HL-60 (cell line): ENCODE results near the gene SYNRG.

Source experiments
- DNase-seq, 2 experiments: peaks; one replicate each; pipeline ENCODE4 v3.0.0-alpha.2; 2010 to 2020; ENCODE audit warnings: low read depth in 1 of 2, low spot score in 1 of 2
- H3K27ac ChIP-seq: fragments of 250-450 bp; sonication (Bioruptor Pico); replicated peaks from 2 replicates; pipeline ENCODE4 v1.5.1; 2020; ENCODE audit warnings: mild to moderate bottlenecking, moderate library complexity
- H3K27me3 ChIP-seq: fragments of 250-450 bp; sonication (Bioruptor Pico); 2 replicates; pipeline ENCODE4 v1.5.1; 2021; ENCODE audit warnings: mild to moderate bottlenecking, moderate library complexity; ENCODE audit not compliant: insufficient read depth, poor library complexity, severe bottlenecking
- H3K4me3 ChIP-seq: replicated peaks from 2 replicates; pipeline ENCODE4 v1.5.1; 2011; ENCODE audit warnings: mild to moderate bottlenecking, control low read depth, low read length; ENCODE audit not compliant: insufficient read depth
- CTCF ChIP-seq: IDR thresholded peaks from one replicate; pipeline ENCODE4 v1.5.1; 2011; ENCODE audit warnings: low read length, control low read depth, inconsistent platforms; ENCODE audit not compliant: insufficient read depth
- GABPA ChIP-seq: IDR thresholded peaks from 2 replicates; pipeline ENCODE4 v1.6.1; 2012; ENCODE audit warnings: low read depth
- POLR2AphosphoS5 ChIP-seq: IDR thresholded peaks from 2 replicates; pipeline ENCODE4 v1.6.1; 2012; ENCODE audit warnings: low read depth
- REST ChIP-seq: IDR thresholded peaks from 2 replicates; pipeline ENCODE4 v1.6.1; 2012; ENCODE audit warnings: low read depth; ENCODE audit not compliant: insufficient replicate concordance
- SPI1 ChIP-seq: IDR thresholded peaks from 2 replicates; pipeline ENCODE4 v1.6.1; 2012; ENCODE audit warnings: low read depth, mild to moderate bottlenecking, borderline replicate concordance

Gene SYNRG

GRCh38 chr17:37481001-37481665, 128.1 kb downstream of the SYNRG start:
- Histone ChIP-seq H3K27ac (no peak overlapping the region), H3K4me3 (no peak overlapping the region), H3K27me3 (no peaks in the 10 kb centered on the region)
- DNase-seq, result no peak
- TF ChIP-seq CTCF (no peak), REST (no peak), GABPA (no peak), SPI1 (no peak), POLR2AphosphoS5 (no peak)

- Histone ChIP-seq H3K27me3 (no peaks in the 10 kb centered on the region), H3K4me3 (no peak overlapping the region), H3K27ac (no peak overlapping the region)
- TF ChIP-seq GABPA (no peak), SPI1 (no peak), CTCF (no peak), REST (no peak), POLR2AphosphoS5 (no peak)
- no peak for DNase-seq
Observed at GRCh38 chr17:37480427-37480826, 128.8 kb downstream of the SYNRG start.

GRCh38 chr17:37479025-37479424, 130.2 kb downstream of the SYNRG start:
- no peak for DNase-seq
- TF ChIP-seq REST (no peak), CTCF (no peak), POLR2AphosphoS5 (no peak), GABPA (no peak), SPI1 (no peak)
- Histone ChIP-seq H3K27me3 (no peaks in the 10 kb centered on the region), H3K27ac (no peak overlapping the region), H3K4me3 (no peak overlapping the region)
